BLaER1 treated with 17β-estradiol and CSF1 and Interleukin-3, amounts not matched to agents 10 nM and 100 nM (cell line): ENCODE measurements around the gene GIMAP8.
A peak's percentile ranks its signal among the peaks of the same experiment; 100 is the strongest.
"Not testable (repeated sequence)": the region's sequence is repeated elsewhere in the genome, so short reads cannot be mapped to it uniquely, and the experiment has no call there.

ENCODE experiments used
- H3K27ac ChIP-seq, 11 experiments: shearing (Covaris generic); formaldehyde crosslinking; 2 replicates each; pipeline ENCODE4 v1.8.1; 2022
- H3K27me3 ChIP-seq, 11 experiments: shearing (Covaris generic); formaldehyde crosslinking; 2 replicates each; pipeline ENCODE4 v1.8.1; 2022
- H3K36me3 ChIP-seq, 11 experiments: shearing (Covaris generic); formaldehyde crosslinking; 2 replicates each; pipeline ENCODE4 v1.8.1; 2022
- H3K4me1 ChIP-seq, 10 experiments: shearing (Covaris generic); formaldehyde crosslinking; 2 replicates each; pipeline ENCODE4 v1.8.1; 2022
- H3K4me2 ChIP-seq, 11 experiments: shearing (Covaris generic); formaldehyde crosslinking; 2 replicates each; pipeline ENCODE4 v1.8.1; 2022
- H3K4me3 ChIP-seq, 10 experiments: shearing (Covaris generic); formaldehyde crosslinking; 2 replicates each; pipeline ENCODE4 v1.8.1; 2022
- H3K9ac ChIP-seq, 11 experiments: shearing (Covaris generic); formaldehyde crosslinking; 2 replicates each; pipeline ENCODE4 v1.8.1; 2022
- H3K9me3 ChIP-seq, 11 experiments: shearing (Covaris generic); formaldehyde crosslinking; replicated peaks in 1 of 11; 2 replicates each; pipeline ENCODE4 v1.8.1; 2022
- H4K20me1 ChIP-seq, 11 experiments: shearing (Covaris generic); formaldehyde crosslinking; 2 replicates each; pipeline ENCODE4 v1.8.1; 2022
- Cebpa-rat ChIP-seq, 11 experiments: shearing (Covaris generic); IDR thresholded peaks; 2 replicates each; pipeline ENCODE4 v1.8.1; 2022

The GIMAP8 gene

DNA sequence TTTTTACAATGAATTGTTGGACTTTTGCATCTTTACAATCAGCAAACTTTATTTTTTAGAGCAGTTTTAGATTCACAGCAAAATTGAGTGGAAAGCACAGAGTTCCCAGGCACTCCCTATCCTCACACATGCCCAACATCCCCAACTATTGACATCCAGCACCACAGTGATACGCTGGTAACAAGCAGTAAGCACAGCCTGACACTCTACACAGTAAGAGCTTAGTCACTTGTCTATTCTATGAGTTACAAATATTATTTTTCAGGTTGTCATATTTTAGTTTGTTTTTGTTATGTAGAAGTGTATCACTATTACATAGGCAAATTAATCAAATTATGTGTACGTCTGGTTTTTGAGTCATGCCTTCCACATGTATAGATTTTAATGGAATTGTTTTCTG lies 37.2 kb downstream of the GIMAP8 start:
- TF ChIP-seq Cebpa-rat (IDR thresholded peaks at IDR 0.05) = no peak
- Histone ChIP-seq H3K9me3 (peaks cover 6 to 32% (median 12%) of the 10 kb centered on the region in 11 experiments; a peak in 15 of 22 replicates), H3K36me3 (no peaks in the 10 kb centered on the region), H3K27ac (peak overlapping the region in 2 of 11 experiments; percentile 28 to 81; a peak in 1 of 22 replicates), H4K20me1 (no peaks in the 10 kb centered on the region), H3K4me3 (no peak overlapping the region; a peak in 1 of 20 replicates), H3K4me1 (peaks cover 22 to 83% (median 33%) of the 10 kb centered on the region in 10 experiments), H3K27me3 (no peaks in the 10 kb centered on the region), H3K9ac (no peak overlapping the region), H3K4me2 (peak overlapping the region in 2 of 11 experiments; percentile 37 to 43; a peak in 3 of 22 replicates)

DNA sequence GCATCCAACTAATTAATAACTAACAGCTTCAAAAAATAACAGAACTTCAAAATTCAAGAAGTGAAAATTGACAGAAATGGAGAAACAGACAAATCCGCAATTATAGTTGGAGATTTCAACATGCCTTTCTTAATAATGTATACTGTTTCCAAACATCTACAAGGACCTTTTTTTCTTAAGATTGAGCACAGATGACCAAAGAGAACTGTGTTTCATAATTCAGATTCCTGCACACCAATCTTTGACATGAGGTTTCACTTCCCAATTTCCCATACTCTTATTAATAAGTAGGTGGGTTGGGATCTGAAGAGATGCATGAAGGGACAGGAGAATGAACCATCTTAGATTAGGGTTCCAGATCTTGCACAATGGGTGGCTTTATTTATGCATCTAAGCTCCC lies 39.4 kb downstream of the GIMAP8 start:
- no peaks in the 10 kb centered on the region for H3K27me3 ChIP-seq
- no peaks in the 10 kb centered on the region for H3K36me3 ChIP-seq
- H4K20me1 ChIP-seq = no peaks in the 10 kb centered on the region
- no peak overlapping the region for H3K4me3 ChIP-seq
- peaks cover 6 to 32% (median 12%) of the 10 kb centered on the region in 11 experiments; a peak in 15 of 22 replicates for H3K9me3 ChIP-seq
- H3K4me1 ChIP-seq = peaks cover under 1 to 63% (median 14%) of the 10 kb centered on the region in 10 experiments; a peak in 15 of 20 replicates
- peak overlapping the region in 6 of 11 experiments; percentile 47 to 85 (median 63); a peak in 11 of 22 replicates for H3K27ac ChIP-seq
- TF ChIP-seq Cebpa-rat (IDR thresholded peaks at IDR 0.05) = peak in 2 of 11 experiments; percentile 58 to 75; a peak in 5 of 22 replicates
- H3K9ac ChIP-seq = no peak overlapping the region
- H3K4me2 ChIP-seq = peak overlapping the region in 7 of 11 experiments; percentile 13 to 76 (median 46); a peak in 10 of 22 replicates

DNA sequence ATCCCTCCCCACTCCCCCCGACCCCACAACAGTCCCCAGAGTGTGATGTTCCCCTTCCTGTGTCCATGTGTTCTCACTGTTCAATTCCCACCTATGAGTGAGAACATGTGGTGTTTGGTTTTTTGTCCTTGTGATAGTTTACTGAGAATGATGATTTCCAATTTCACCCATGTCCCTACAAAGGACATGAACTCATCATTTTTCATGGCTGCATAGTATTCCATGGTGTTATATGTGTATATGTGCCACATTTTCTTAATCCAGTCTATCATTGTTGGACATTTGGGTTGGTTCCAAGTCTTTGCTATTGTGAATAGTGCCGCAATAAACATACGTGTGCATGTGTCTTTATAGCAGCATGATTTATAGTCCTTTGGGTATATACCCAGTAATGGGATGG lies 43.0 kb downstream of the GIMAP8 start:
- H3K9me3 ChIP-seq = peaks cover 7 to 44% (median 14%) of the 10 kb centered on the region in 11 experiments; a peak in 18 of 22 replicates
- not testable (repeated sequence) for H3K9ac ChIP-seq, H3K27ac ChIP-seq, H3K4me2 ChIP-seq, H3K27me3 ChIP-seq, H3K4me3 ChIP-seq, H3K36me3 ChIP-seq, H4K20me1 ChIP-seq
- H3K4me1 ChIP-seq = peaks cover 0 to 27% (median 8%) of the 10 kb centered on the region in 10 experiments; a peak in 10 of 20 replicates

DNA sequence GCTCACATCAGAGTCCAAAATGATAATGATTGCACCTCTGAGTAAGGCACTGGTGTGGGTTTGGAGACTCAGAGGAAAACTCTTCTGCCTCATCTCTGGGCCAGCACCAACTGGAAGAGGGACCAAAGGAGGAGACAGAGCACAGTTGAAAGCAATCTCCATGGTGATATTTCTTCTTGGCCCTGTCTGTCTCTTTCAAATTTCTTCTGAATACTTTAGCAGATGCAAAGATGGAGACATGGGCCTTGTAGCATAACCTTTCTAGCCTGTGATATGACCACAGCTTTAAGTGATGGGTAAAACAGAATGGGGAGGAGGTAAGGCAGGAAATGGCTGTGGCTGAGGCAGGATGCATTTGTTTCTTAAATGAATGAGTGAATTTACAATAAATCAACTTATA lies 52.1 kb downstream of the GIMAP8 start:
- no peaks in the 10 kb centered on the region for H4K20me1 ChIP-seq
- H3K4me1 ChIP-seq = peaks cover 11 to 18% (median 13%) of the 10 kb centered on the region in 10 experiments
- peaks cover 4 to 23% (median 8%) of the 10 kb centered on the region in 11 experiments; a peak in 14 of 22 replicates for H3K9me3 ChIP-seq
- no peak overlapping the region for H3K9ac ChIP-seq
- TF ChIP-seq Cebpa-rat (IDR thresholded peaks at IDR 0.05) = no peak
- no peaks in the 10 kb centered on the region for H3K27me3 ChIP-seq
- no peak overlapping the region for H3K27ac ChIP-seq
- no peak overlapping the region for H3K4me3 ChIP-seq
- peak overlapping the region in 10 of 11 experiments; percentile 2 to 54 (median 30); a peak in 13 of 22 replicates for H3K4me2 ChIP-seq
- no peaks in the 10 kb centered on the region for H3K36me3 ChIP-seq

DNA sequence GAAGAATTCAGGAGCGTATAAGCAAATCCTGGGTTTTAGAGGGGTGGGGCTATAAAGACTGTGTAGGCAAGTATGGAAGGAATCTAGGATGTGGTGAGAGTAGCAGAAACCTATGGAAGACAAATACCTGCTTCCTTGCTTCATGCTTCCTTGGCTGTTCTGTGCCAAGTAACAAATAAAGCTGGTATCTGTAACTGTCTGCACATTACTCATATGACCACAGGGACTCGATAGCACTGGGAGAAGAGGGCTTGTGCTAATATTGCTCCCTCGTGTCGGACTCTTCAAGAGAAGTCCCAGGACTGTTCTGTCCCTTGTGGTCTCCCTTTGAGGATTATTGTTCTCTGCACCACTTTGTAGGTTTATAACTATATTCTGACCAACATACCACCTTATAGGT lies 52.7 kb downstream of the GIMAP8 start:
- Histone ChIP-seq H3K36me3 (no peaks in the 10 kb centered on the region), H3K9me3 (peaks cover 3 to 17% (median 7%) of the 10 kb centered on the region in 11 experiments; a peak in 14 of 22 replicates), H3K4me1 (peaks cover 11 to 18% (median 13%) of the 10 kb centered on the region in 10 experiments), H3K9ac (no peak overlapping the region), H3K4me3 (no peak overlapping the region), H3K27ac (no peak overlapping the region), H4K20me1 (no peaks in the 10 kb centered on the region), H3K4me2 (peak overlapping the region; percentile 2 to 54 (median 29); a peak in 15 of 22 replicates), H3K27me3 (no peaks in the 10 kb centered on the region)
- no peak for TF ChIP-seq Cebpa-rat (IDR thresholded peaks at IDR 0.05)

DNA sequence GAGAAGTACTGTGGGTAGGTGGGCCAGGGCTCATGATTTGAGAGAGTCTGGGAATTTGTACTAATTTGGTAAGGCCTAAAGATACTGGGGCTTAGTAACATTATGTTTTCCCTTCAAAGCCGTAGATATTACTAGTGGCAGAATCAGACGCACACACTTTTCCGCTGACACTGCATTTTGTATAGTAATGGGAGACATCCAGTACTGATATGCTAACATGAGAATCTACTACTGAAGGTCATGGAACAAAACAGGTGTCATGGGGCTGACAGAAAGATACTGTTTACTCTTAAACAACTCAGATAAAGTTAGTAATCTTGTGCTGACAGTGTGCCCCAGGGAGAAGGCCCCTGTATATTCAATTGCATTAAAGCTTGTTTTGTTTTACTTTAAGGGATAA lies 53.2 kb downstream of the GIMAP8 start:
- Histone ChIP-seq H3K4me2 (peak overlapping the region in 4 of 11 experiments; percentile 2 to 38 (median 24); a peak in 4 of 22 replicates), H3K27me3 (no peaks in the 10 kb centered on the region), H3K9me3 (peaks cover 0 to 16% (median 7%) of the 10 kb centered on the region in 11 experiments; a peak in 10 of 22 replicates), H4K20me1 (no peaks in the 10 kb centered on the region), H3K27ac (no peak overlapping the region), H3K9ac (no peak overlapping the region), H3K4me3 (no peak overlapping the region), H3K36me3 (no peaks in the 10 kb centered on the region), H3K4me1 (peaks cover 11 to 18% (median 13%) of the 10 kb centered on the region in 10 experiments)
- TF ChIP-seq Cebpa-rat (IDR thresholded peaks at IDR 0.05) = no peak

DNA sequence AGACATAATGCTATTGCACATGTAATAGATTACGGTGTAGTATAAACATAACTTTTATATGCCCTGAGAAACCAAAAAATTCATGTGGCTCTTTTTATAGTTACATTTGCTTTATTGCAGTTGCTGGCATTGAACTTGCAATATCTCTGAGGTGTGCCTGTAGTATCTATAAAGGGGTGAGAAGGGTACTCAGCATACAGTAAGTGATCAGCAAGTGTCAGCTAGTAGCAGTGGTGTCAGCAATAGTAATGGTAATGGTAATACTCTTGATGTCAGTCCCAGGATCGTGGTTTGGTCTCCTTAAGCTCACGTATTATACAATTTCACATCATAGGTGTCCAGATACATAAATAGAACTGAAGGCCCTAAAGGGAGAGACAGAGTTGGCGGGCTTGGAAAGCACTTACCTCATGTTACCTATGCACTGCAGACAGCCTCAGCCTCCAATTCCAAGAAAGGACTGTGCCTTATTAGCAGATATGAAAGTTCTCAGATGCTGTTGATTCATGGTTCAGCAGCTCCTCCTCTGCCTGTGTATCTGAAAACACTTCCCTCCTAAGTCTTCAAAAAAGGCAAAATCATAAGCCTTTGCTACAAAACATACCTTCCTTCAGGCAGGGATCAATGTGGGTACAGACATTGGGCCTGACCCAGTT lies 57.6 kb downstream of the GIMAP8 start:
- H3K4me3 ChIP-seq = no peak overlapping the region
- no peaks in the 10 kb centered on the region for H4K20me1 ChIP-seq
- TF ChIP-seq Cebpa-rat (IDR thresholded peaks at IDR 0.05) = no peak
- H3K4me2 ChIP-seq = no peak overlapping the region
- H3K9me3 ChIP-seq = peaks cover 0 to 22% (median 7%) of the 10 kb centered on the region in 11 experiments; a peak in 17 of 22 replicates
- no peaks in the 10 kb centered on the region for H3K27me3 ChIP-seq
- H3K27ac ChIP-seq = no peak overlapping the region
- H3K4me1 ChIP-seq = peaks cover 3 to 10% (median 4%) of the 10 kb centered on the region in 10 experiments
- H3K36me3 ChIP-seq = no peaks in the 10 kb centered on the region
- H3K9ac ChIP-seq = no peak overlapping the region

DNA sequence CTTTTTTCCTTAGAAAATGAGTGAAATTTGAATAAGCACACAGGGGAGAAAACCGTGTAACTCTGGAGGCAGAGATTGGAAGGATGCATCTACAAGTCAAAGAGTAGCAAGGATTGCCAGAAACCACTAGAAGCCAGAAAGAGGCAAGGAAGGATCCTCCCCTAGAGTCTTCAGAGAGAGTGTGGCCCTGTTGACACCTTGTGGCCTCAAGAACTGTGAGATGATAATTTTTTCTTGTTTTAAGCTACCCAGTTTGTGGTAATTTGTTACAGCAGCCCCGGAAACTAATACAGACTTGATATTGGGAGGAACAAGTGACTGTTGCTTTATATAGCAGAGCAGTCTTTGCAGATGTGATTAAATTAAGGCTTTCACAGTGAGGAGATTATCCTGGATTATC lies 60.6 kb downstream of the GIMAP8 start:
- no peak overlapping the region for H3K4me2 ChIP-seq
- H3K27me3 ChIP-seq = no peaks in the 10 kb centered on the region

DNA sequence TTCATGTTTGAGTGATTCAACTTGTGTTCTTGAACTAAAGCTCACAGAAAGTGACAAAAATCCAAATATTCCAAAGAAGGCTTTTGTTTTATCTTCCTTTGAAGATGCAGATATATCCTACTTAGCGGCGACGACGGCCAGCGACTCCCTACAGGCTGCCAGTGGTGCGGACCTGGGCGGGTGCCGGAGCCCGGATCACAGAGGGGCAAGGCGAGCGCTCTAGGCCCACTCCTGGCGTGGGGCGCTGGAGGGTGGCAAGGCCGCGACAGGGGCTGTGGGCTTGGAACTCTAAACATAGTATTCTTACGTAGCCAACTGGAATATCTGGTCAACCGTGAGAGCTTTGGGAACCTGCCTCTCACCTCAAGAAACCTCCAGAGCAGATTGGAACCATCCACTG lies 63.3 kb downstream of the GIMAP8 start:
- Histone ChIP-seq H3K4me3 (no peak overlapping the region), H3K36me3 (no peaks in the 10 kb centered on the region), H3K4me2 (peak overlapping the region in 1 of 11 experiments; percentile 85; a peak in 2 of 22 replicates), H3K9ac (no peak overlapping the region), H3K27ac (no peak overlapping the region), H3K27me3 (no peaks in the 10 kb centered on the region), H4K20me1 (no peaks in the 10 kb centered on the region), H3K4me1 (peaks cover 0 to 13% (median 0%) of the 10 kb centered on the region in 10 experiments; a peak in 2 of 20 replicates), H3K9me3 (peaks cover 0 to 19% (median 11%) of the 10 kb centered on the region in 11 experiments; a peak in 17 of 22 replicates)
- no peak for TF ChIP-seq Cebpa-rat (IDR thresholded peaks at IDR 0.05)

More for the DNA sequence above, 60.6 kb downstream of the GIMAP8 start:
- TF ChIP-seq Cebpa-rat (IDR thresholded peaks at IDR 0.05) = no peak
- no peak overlapping the region for H3K4me3 ChIP-seq
- no peak overlapping the region for H3K27ac ChIP-seq
- no peaks in the 10 kb centered on the region for H4K20me1 ChIP-seq
- H3K9me3 ChIP-seq = peaks cover 0 to 22% (median 11%) of the 10 kb centered on the region in 11 experiments; a peak in 17 of 22 replicates
- H3K9ac ChIP-seq = no peak overlapping the region
- H3K36me3 ChIP-seq = no peaks in the 10 kb centered on the region
- peaks cover 0 to 13% (median 0%) of the 10 kb centered on the region in 10 experiments; a peak in 2 of 20 replicates for H3K4me1 ChIP-seq
